Ascending aorta (tissue), 2 donors: ENCODE measurements around the gene STK39. TPM values are rescaled to one million over a fixed set of nuclear protein-coding genes. Genes with fewer than 3 reads are reported as not detected.

Source experiments
- DNase-seq, 2 donors: peaks; one replicate each; pipeline ENCODE4 v3.0.0-alpha.2; 2019; ENCODE audit warnings: low spot score in 2 of 2
- H3K27ac ChIP-seq, 2 donors: fragments of 200-600 bp; sonication (generic); one replicate each; pipeline ENCODE4 v1.5.1; 2016 to 2017; ENCODE audit warnings: mild to moderate bottlenecking in 1 of 2
- H3K27me3 ChIP-seq: fragments of 200-600 bp; sonication (generic); one replicate; pipeline ENCODE4 v1.5.1; 2017
- H3K36me3 ChIP-seq, 2 donors: fragments of 200-600 bp; sonication (generic); one replicate each; pipeline ENCODE4 v1.5.1; 2016
- H3K4me1 ChIP-seq, 2 donors: fragments of 200-600 bp; sonication (generic); one replicate each; pipeline ENCODE4 v1.5.1; 2016 to 2017; ENCODE audit warnings: mild to moderate bottlenecking in 1 of 2
- H3K4me3 ChIP-seq, 2 donors: fragments of 200-600 bp; sonication (generic); one replicate each; pipeline ENCODE4 v1.5.1; 2016 to 2017; ENCODE audit warnings: mild to moderate bottlenecking in 1 of 2
- H3K9me3 ChIP-seq, 2 donors: fragments of 200-600 bp; sonication (generic); one replicate each; pipeline ENCODE4 v1.5.1; 2016
- CTCF ChIP-seq, 3 experiments: fragments of 200-600 bp in 2 of 3; fragments of 450-650 bp in 1 of 3; sonication (generic) in 2 of 3; IDR thresholded peaks; one replicate each; pipeline ENCODE4 v1.5.1; 2016 to 2019; ENCODE audit warnings: antibody characterized with exemption in 3 of 3, mild to moderate bottlenecking in 1 of 3, moderate library complexity in 1 of 3
- intact Hi-C: fragments of 100-400 bp; cut with DNase I; formaldehyde crosslinking; loops from one replicate; pipeline ENCODE4 v1.15.1; 2023
- total RNA-seq: library from RNA; depleted of rRNA; stranded (reverse); fragments of >200 nt; gene quantifications from one replicate; pipeline ENCODE4 v1.1.0, GENCODE V29; 2016

Gene STK39
- total RNA-seq, 1 donor from 2014 or later, result 7.5 TPM

- no peaks in the 10 kb centered on the region for H3K4me1 ChIP-seq
- intact Hi-C loops, result no loop called here
- no peak for TF ChIP-seq CTCF (IDR thresholded peaks at IDR 0.05)
- no peak overlapping the region for H3K27ac ChIP-seq
- H3K9me3 ChIP-seq, result no peaks in the 10 kb centered on the region
- H3K4me3 ChIP-seq, result no peak overlapping the region
- peaks cover 0 to 4% of the 10 kb centered on the region in 2 donors for H3K36me3 ChIP-seq
- H3K27me3 ChIP-seq, result no peaks in the 10 kb centered on the region
- no peak for DNase-seq
These were observed 12.8 kb downstream of the STK39 start for GRCh38 chr2:168234407-168235085.

DNA sequence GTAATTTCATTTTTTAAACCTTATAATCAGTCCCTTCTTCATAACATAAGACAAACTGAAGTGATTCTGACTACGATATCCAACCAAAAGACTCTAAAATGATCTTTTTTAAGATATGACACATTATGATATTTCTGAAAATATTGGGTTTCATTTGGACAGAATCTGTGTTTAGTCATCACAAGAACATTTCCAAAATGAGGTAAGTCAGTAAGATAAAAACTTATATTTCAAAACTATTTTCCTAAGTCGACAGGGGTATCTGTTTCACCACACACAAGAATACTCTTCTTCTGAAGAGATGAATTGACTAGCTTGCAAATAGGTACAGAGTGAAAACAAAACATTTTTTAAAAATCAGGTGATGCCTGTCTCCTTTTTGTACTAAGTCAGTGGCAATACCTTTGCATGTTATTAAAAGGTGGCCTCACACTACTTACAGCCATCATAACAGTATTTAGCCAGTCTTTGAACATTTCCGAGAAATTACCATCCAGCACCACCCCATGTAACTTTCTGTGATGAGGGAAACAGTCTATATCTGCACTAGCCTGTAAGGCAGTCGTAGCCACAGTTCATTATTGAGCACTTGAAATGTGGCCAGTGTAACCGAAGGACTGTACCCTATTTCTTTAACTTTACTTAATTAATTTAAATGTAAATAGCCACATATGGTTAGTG lies 13.5 kb downstream of the STK39 start:
- Histone ChIP-seq H3K4me1 (no peaks in the 10 kb centered on the region), H3K27ac (peak overlapping the region; percentile 31 to 62), H3K4me3 (peak overlapping the region in 1 of 2 donors; percentile 19), H3K36me3 (peaks cover 0 to 4% of the 10 kb centered on the region in 2 donors), H3K9me3 (no peaks in the 10 kb centered on the region), H3K27me3 (no peaks in the 10 kb centered on the region)
- intact Hi-C loops, result no loop called here
- no peak for TF ChIP-seq CTCF (IDR thresholded peaks at IDR 0.05)
- no peak for DNase-seq

DNA sequence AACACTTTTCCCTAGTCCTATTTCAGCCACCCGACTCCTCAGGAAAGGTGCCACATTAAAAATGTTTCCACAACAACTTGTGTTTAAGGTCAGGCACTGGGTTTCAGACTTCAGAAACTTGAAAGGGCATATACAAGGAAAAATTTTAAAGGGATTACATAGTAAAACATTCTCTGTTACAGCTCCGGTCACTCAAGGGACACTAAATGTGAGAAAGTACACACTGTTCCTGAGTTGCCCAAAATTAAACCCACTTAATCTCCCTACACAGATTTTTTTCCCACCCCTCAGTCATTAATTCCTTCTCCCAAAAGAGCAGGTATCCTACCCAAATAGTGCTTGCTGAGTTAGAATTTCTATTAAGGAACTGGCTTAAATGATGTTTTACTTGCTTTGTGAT lies 14.2 kb downstream of the STK39 start:
- H3K4me1 ChIP-seq, result no peaks in the 10 kb centered on the region
- H3K9me3 ChIP-seq, result no peaks in the 10 kb centered on the region
- TF ChIP-seq CTCF (IDR thresholded peaks at IDR 0.05), result no peak
- no peaks in the 10 kb centered on the region for H3K27me3 ChIP-seq
- DNase-seq, result no peak
- intact Hi-C loops, result no loop called here
- H3K4me3 ChIP-seq, result peak overlapping the region in 1 of 2 donors; percentile 19
- peaks cover 0 to 4% of the 10 kb centered on the region in 2 donors for H3K36me3 ChIP-seq
- peak overlapping the region; percentile 31 to 62 for H3K27ac ChIP-seq

DNA sequence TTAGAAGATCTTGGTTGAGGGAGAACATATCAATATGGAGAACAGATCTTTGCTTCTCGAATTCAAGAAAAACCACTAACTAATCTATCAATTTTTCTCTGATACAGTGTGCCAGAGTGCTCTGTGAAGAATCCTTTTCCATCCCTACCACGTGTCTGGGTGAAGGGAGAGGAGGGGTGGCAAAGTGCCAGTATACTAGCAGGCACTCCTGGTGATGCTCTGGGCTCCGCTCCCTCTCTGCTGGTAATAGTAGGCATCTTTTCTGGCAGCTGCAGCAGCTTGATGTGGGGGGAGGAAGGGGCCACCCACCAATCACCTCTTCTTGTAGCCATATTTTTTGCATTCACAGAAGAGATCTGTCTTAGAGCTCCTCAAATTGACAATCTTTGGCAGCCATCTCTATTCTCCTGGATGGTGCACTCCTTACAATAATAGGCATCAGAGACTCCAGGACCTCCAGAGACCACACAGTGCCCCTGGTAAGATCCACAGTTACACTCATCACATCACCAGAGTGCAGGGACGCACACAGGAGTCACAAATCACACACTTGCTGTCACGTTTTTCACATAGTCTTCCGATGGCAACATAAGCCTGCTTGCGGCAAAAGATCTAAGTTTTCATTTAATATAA lies 15.7 kb downstream of the STK39 start:
- Histone ChIP-seq H3K4me1 (no peaks in the 10 kb centered on the region), H3K36me3 (peaks cover 0 to 4% of the 10 kb centered on the region in 2 donors), H3K9me3 (no peaks in the 10 kb centered on the region), H3K27ac (no peak overlapping the region), H3K27me3 (no peaks in the 10 kb centered on the region), H3K4me3 (no peak overlapping the region)
- DNase-seq, result no peak
- intact Hi-C loops, result no loop called here
- no peak for TF ChIP-seq CTCF (IDR thresholded peaks at IDR 0.05)

DNA sequence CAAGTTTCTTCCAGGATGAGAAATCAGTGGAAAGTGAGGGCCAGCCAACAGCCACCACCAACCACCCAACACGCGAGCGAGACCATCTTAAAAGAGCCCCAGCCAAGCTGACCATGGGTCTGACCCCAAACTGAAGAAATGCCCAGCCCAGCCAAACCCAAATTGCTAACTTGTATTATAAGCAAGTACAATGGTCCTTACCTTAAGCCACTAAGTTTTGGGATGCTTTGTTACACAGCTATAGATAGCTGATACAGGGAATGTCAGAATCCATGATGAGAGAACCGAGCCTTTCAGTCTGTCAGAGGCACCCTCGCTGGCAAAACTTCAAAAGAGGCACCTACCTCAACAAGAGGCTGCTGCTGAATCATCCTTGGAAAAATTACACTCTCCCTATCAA lies 17.0 kb downstream of the STK39 start:
- Histone ChIP-seq H3K27me3 (no peaks in the 10 kb centered on the region), H3K36me3 (peaks cover 0 to 4% of the 10 kb centered on the region in 2 donors), H3K4me3 (no peak overlapping the region), H3K9me3 (no peaks in the 10 kb centered on the region), H3K4me1 (no peaks in the 10 kb centered on the region), H3K27ac (no peak overlapping the region)
- DNase-seq, result no peak
- intact Hi-C loops, result no loop called here
- no peak for TF ChIP-seq CTCF (IDR thresholded peaks at IDR 0.05)
